Left lung (tissue), 10 donors: ENCODE measurements around the gene CD7. TPM values are rescaled to one million over a fixed set of nuclear protein-coding genes. Genes with fewer than 3 reads are reported as not detected.

Experiments used
- ATAC-seq: fragments of 200-7000 bp; cut with Tn5 transposase; one replicate; pipeline ENCODE4 v1.9.1; 2020; ENCODE audit warnings: moderate library complexity
- DNase-seq, 4 donors: peaks; one replicate each; pipeline ENCODE4 v3.0.0-alpha.2; 2013 to 2020
- H3K27ac ChIP-seq, 2 donors: fragments of 200-600 bp; sonication (generic) in 1 of 2; one replicate each; pipeline versions ENCODE4 v1.5.0 to v1.8.0; 2020 to 2021
- H3K27me3 ChIP-seq, 2 donors: fragments of 200-600 bp; sonication (generic) in 1 of 2; one replicate each; pipeline versions ENCODE4 v1.5.0 to v1.8.0; 2020 to 2021
- H3K36me3 ChIP-seq, 2 donors: fragments of 200-600 bp; sonication (generic) in 1 of 2; one replicate each; pipeline versions ENCODE4 v1.5.0 to v1.8.0; 2020 to 2021
- H3K4me1 ChIP-seq, 2 donors: fragments of 200-600 bp; one replicate each; pipeline ENCODE4 v1.8.0; 2021
- H3K4me3 ChIP-seq, 2 donors: fragments of 200-600 bp; sonication (generic) in 1 of 2; one replicate each; pipeline versions ENCODE4 v1.5.0 to v1.8.0; 2020 to 2021; ENCODE audit warnings: mild to moderate bottlenecking in 1 of 2
- H3K9me3 ChIP-seq, 2 donors: fragments of 200-600 bp; sonication (generic) in 1 of 2; one replicate each; pipeline versions ENCODE4 v1.5.0 to v1.8.0; 2020 to 2021
- intact Hi-C, 2 donors: fragments of 100-400 bp; cut with DNase I; formaldehyde crosslinking; loops; one replicate each; pipeline versions ENCODE4 v1.11.2 to v1.14.2; 2022
- polyA plus RNA-seq, 6 donors: library from polyadenylated mRNA; unstranded; fragments of 120-200 nt; gene quantifications; one replicate each; pipeline ENCODE4 v1.2.1, GENCODE V29; 2013; ENCODE audit not compliant: insufficient read length in 6 of 6
- total RNA-seq, 2 donors: library from RNA; stranded (reverse); fragmentation: NEBNext Ultra II Directional; extraction: Animal tissue kit (Norgen Biotek cat#: 25700); gene quantifications; one replicate each; pipeline ENCODE4 v1.2.1, GENCODE V29; 2021
- TF ChIP-seq, protein P1 (sequence below), 2 donors: fragments of 200-600 bp; sonication (generic) in 1 of 2; IDR thresholded peaks; one replicate each; pipeline versions ENCODE4 v1.5.0 to v1.8.0; 2021; ENCODE audit warnings: antibody characterized with exemption in 2 of 2
- donor health status: DM: no; HTN: yes; CAD: no.
- donor health status: DM: no; HTN: no; CAD: no.

The CD7 gene
- total and polyA plus RNA-seq, 8 donors = 1.1 to 6.6 (median 1.7) TPM

DNA sequence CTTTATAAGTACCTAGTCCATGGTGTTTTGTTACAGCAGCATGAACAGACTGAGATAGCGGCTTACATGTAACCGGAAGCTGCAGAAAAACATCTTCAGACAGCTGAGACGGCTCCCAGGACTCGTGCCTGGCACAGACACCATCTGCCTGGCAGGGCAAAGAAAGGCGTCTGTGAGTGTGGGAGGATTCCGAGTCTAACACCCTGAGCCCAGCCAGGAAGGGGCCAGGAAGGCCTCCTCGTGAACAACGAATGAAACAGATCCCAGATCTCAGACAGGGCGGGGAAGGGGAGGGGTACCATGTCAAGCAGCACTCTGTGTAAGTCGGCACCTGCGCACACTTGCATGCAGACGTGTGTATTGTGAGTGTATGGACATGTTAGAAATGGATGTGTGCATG, 39.6 kb downstream of the CD7 start:
- intact Hi-C loops = no loop called here
- H3K4me1 ChIP-seq = peaks cover 7 to 42% of the 10 kb centered on the region in 2 donors
- H3K36me3 ChIP-seq = no peaks in the 10 kb centered on the region
- ATAC-seq (no peak), DNase-seq (no peak)
- H3K27ac ChIP-seq = no peak overlapping the region
- no peaks in the 10 kb centered on the region for H3K27me3 ChIP-seq
- TF ChIP-seq, protein P1, sequence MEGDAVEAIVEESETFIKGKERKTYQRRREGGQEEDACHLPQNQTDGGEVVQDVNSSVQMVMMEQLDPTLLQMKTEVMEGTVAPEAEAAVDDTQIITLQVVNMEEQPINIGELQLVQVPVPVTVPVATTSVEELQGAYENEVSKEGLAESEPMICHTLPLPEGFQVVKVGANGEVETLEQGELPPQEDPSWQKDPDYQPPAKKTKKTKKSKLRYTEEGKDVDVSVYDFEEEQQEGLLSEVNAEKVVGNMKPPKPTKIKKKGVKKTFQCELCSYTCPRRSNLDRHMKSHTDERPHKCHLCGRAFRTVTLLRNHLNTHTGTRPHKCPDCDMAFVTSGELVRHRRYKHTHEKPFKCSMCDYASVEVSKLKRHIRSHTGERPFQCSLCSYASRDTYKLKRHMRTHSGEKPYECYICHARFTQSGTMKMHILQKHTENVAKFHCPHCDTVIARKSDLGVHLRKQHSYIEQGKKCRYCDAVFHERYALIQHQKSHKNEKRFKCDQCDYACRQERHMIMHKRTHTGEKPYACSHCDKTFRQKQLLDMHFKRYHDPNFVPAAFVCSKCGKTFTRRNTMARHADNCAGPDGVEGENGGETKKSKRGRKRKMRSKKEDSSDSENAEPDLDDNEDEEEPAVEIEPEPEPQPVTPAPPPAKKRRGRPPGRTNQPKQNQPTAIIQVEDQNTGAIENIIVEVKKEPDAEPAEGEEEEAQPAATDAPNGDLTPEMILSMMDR (IDR thresholded peaks at IDR 0.05) = no peak
- H3K9me3 ChIP-seq = no peaks in the 10 kb centered on the region
- H3K4me3 ChIP-seq = no peak overlapping the region

DNA sequence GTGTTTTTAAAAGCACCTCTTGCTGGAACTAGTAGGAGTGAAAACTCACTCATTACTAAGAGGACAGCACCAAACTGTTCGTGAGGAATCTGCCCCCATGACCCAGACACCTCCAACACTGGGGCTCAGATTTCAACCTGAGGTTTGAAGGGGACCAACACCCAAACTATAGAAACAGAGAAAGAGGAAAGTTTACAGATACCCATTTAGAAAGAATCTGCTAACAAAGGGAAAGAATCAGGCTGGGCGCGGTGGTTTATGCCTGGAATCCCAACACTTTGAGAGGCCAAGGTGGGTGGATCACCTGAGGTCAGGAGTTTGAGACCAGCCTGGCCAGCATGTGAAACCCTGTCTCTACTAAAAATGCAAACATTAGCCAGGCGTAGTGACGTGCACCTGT, 40.5 kb downstream of the CD7 start:
- Histone ChIP-seq H3K27ac (no peak overlapping the region), H3K4me1 (peaks cover 10 to 41% of the 10 kb centered on the region in 2 donors)
- TF ChIP-seq, protein P1 (IDR thresholded peaks at IDR 0.05) = no peak

DNA sequence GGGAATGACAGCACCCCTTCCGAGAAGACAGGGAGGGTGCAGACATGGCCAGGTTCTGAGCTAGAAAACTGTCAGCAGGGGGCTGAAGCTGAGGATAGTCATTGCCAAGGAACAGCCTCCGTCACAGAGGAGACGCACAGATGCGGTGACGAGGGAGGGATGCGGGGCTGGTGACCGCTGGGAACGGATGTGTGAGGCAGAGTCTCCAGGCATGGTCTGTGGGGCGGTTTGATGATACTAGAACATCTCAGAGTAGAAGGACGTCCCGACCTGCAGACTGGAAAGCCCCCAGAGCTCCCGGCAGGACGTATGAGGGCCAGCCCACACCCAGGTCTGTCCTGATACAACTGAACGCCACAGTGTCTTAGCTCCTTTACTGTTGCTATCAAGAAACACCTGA, 42.1 kb downstream of the CD7 start:
- intact Hi-C loops = no loop called here
- no peak overlapping the region for H3K4me3 ChIP-seq
- H3K27me3 ChIP-seq = no peaks in the 10 kb centered on the region
- H3K36me3 ChIP-seq = peaks cover 0 to 19% of the 10 kb centered on the region in 2 donors
- peak in 1 of 4 donors; percentile 37 for DNase-seq
- no peak overlapping the region for H3K27ac ChIP-seq
- H3K4me1 ChIP-seq = peaks cover 24 to 49% of the 10 kb centered on the region in 2 donors
- TF ChIP-seq, protein P1 (IDR thresholded peaks at IDR 0.05) = no peak
- no peak for ATAC-seq
- H3K9me3 ChIP-seq = no peaks in the 10 kb centered on the region

More for the DNA sequence above, 40.5 kb downstream of the CD7 start:
- intact Hi-C loops = no loop called here
- DNase-seq (no peak), ATAC-seq (no peak)
- Histone ChIP-seq H3K9me3 (no peaks in the 10 kb centered on the region), H3K36me3 (peaks cover 0 to 3% of the 10 kb centered on the region in 2 donors), H3K27me3 (no peaks in the 10 kb centered on the region), H3K4me3 (no peak overlapping the region)

DNA sequence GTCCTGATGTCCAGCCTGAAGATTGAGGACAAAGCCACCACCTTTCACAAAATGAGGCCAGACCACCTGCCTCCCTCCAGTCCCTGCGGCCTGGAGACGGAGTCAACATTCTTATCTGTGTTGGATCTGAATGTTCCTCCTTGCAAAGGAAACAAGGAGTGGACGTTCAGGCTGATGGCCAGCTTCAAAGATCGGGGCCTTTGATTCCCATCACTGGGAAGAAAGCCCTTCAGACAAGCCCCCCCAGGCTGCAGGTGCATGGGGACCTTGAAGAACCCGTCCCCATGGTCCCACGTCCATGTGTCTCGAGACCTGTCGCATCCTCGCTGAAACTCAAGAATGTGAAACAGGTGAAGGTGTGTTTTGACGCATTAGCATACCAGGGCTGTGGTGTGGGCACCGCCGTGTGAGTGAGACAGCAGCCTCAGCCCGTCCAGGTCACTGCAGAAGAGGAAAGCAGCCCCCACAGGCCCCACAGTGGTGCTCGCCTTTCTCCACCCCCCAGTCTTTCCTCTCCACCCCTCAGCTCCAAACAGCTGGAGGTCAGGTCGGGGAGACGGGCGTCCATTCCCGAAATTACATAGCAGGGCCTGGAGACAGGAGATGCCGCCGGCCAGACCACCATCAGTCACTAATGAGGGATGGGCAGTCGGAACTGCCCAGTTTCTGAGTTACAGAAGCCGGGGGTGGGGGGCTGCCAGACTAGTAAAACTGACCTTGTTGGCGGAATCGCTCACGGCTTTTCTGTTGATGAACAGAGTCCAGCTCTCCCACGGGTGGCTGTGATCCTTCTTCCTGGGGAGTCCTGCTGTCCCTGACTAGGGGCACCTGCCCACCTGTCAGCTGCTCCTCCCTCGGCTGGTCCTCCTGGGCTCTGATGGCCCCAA, 43.0 kb downstream of the CD7 start:
- TF ChIP-seq, protein P1 (IDR thresholded peaks at IDR 0.05) = no peak
- Histone ChIP-seq H3K27ac (peak overlapping the region; percentile 98), H3K4me3 (peak overlapping the region; percentile 75 to 85), H3K36me3 (peaks cover 0 to 28% of the 10 kb centered on the region in 2 donors), H3K9me3 (no peaks in the 10 kb centered on the region), H3K27me3 (no peaks in the 10 kb centered on the region), H3K4me1 (peaks cover 30 to 53% of the 10 kb centered on the region in 2 donors)
- ATAC-seq (no peak), DNase-seq (peak in 1 of 4 donors; percentile 61)
- intact Hi-C loops = no loop called here

DNA sequence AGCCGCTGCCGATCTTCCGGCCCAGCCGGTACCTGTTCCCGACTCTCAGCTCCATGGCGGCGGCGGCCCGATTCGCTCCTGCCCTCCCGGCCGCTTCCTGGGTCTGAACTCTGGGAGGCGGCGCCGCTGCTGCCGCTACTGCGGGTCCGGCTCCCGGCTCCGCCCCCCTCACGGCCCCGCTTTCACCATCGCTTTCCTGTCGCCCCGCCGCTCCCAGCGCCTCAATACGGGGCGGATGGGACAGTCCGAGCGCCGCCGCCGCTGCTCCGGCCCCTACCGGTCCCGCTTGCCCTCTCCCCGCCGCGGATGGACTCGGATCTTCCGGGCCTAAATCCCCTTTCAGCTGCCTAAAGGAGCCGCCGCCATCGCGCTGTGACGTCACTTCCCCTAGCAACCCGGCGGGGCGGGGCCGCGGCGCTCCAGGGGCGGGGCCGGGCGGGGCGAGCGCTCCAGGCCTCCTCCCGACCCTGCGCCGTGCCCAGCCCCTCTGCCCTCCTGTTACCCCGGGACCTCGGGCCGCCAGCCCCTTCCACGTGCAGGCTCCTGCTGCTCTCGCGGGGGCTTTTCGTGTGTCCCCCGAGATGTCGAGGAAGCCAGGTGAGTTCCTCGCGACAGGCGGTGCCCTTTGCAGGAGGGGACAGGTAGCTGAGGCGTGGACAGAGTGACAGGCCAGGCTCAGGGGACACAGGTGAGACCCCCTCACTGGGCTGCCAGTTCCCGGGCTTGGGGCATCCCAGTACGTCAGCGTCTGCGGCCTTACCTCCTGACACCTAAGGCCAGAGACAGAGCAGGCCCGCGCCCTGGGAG, 43.9 kb downstream of the CD7 start, which contains the start of gene CSNK1D:
Gene CSNK1D (minus strand): TSS at position 374 of the 807 bp plus-strand sequence. CDS start 319 bp downstream, at position 55.
- H3K4me3 ChIP-seq = peak within 1 kb of the TSS; percentile 75 to 85
- TF ChIP-seq, protein P1 (IDR thresholded peaks at IDR 0.05) = no peak
- ATAC-seq (peak; percentile 92), DNase-seq (peak; percentile 92 to 97 (median 94))
- H3K36me3 ChIP-seq = peaks cover 0 to 37% of the 10 kb centered on the region in 2 donors
- peak within 1 kb of the TSS; percentile 98 for H3K27ac ChIP-seq
- H3K4me1 ChIP-seq = peaks cover 36 to 58% of the 10 kb centered on the region in 2 donors
- H3K9me3 ChIP-seq = no peaks in the 10 kb centered on the region
- H3K27me3 ChIP-seq = no peaks in the 10 kb centered on the region
- intact Hi-C loops = no loop called here
